NOMO-1 treated with DMSO at 0.1 percent for 48 hours (cell line): ENCODE measurements around the gene PHOSPHO1.

Source experiments
- DNase-seq: peaks from one replicate; lab custom pipeline; 2025; ENCODE audit not compliant: unreplicated experiment; lab: John Stamatoyannopoulos, UW

The PHOSPHO1 gene

DNA sequence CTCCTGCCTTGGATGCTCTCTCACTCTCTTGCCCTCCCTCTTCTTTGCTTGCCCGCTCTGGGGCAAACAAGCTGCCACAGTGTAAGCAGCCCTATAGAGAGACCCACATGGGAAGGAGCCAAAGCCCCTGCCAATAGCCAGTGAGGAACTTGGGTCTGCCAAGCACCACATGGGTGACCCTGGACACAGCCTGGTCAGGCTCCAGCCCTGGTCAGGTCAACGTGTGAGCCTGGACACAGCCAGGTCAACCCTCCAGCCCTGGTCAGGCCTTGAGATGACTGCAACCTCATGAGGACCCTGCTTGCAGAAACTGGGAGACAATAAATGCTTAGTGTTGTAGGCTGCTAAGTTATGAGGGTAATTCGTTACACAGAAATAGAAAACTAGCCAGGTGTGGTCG lies 14.3 kb upstream of the PHOSPHO1 start:
- DNase-seq = no peak

- no peak for DNase-seq
These were observed 12.2 kb upstream of the PHOSPHO1 start for GRCh38 chr17:49242813-49243212.

DNA sequence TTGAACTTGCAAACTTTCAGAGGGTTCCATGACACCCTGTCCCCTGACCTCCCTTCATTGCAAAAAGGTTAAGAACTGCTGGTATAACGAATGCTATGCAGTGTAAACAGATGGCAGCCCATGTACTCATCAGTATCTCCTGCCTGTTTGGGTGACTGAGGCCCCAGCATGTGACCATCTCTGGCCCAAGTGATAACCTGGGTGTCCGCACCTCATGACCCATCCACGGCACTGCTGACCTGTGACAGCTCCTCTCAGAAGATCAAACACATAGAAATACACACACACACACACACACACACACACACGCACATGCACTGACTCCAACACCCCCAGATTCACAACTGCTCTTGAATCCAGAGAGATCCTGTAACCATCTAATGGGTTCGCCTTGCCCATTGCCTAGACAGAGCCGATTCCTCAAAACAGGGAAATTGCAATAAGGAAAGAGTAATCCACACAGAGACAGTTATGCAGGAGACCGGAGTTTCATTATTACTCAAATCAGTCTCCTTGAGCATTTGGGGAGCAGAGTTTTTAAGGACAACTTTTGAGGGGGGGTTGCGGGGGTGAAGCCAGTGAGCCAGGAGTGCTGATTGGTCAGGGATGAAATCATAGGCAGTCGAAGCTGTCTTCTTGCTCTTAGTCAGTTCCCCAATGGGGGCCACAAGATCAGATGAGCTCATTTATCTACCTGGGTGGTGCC lies 11.3 kb upstream of the PHOSPHO1 start:
- DNase-seq = no peak

GRCh38 chr17:49241040-49241439 lies 10.5 kb upstream of the PHOSPHO1 start:
- no peak for DNase-seq

DNA sequence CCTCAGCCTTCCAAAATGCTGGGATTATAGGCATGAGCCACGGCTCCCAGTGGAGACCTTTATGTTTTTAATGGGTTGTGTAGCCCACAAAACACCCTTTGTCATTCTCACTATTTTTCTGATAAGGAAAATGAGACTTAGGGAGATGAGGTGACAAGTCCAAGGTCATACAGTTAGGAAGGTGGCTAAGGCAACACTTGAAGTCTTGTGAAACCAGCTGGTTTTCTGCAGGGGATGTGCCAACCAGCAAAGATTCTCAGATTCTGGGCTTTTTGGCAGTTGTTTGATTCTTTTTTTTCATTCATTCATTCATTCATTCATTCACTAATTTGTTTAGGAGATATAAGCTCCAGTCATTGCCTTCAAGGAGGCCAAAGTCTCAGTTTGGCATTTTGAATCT lies 10.0 kb upstream of the PHOSPHO1 start:
- DNase-seq = no peak

DNA sequence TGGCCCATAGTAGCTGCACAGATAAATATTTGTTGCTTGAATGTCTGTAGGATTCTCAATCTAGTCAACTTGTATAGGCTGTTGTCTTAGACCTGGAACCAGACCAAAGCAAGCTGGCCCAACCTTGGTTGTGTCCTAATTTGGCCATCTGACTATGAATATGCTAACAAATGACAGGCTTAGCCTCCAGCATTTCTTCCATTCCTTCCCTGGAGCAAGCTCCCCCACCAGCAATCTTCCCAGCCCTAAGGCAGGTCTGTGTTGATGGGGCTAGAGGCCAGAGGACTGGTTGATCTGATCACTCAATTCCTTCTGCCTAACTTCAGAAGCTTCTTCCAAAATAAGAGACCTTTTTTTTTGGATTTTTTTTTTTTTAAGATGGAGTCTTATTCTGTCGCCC lies 9.4 kb upstream of the PHOSPHO1 start:
- no peak for DNase-seq

- no peak for DNase-seq
These were observed 5.3 kb upstream of the PHOSPHO1 start for GRCh38 chr17:49235896-49236295.

DNA sequence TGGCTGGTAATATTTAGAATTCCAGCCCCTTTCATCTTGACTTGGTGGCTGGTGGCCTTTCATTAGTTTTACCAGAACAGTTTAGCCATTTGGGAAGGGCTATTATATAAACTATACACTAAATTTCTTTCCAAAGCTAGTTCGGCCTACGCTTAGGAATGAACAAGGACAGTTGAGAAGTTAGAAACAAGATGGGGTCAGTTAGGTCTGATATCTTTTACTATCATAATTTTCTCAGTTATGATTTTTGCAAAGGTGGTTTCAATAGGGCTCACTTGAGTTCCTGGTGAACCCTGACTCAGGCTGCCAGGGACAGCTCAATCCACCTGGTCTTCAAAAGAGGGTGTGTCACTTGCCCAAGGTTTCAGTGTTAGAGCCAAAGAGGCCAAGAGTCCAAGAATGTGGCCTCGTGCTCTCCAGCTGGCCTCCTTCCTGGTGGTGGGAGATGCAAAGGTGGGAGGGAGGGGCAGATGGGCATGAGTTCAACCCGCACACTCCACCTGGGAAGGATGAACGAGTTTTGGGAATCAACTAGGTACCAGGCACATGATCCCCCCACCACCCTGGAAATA lies 4.0 kb upstream of the PHOSPHO1 start:
- DNase-seq = no peak

DNA sequence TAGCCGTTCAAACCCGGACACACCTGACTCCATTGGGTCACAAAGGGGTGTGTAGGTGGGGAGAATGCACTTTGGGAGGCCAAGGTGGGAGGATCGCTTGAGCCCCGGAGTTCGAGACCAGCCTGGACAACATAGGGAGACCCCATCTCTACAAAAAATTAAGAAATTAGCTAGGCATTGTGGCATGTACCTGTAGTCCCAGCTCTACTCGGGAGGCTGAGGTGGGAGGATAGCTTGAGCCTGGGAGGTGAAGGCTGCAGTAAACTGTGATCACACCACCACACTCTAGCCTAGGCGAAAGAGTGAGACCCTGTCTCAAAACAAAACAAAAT lies 942 bp upstream of the PHOSPHO1 start:
- no peak for DNase-seq

GRCh38 chr17:49229805-49230600 lies 584 bp downstream of the PHOSPHO1 start:
- DNase-seq = no peak

- no peak for DNase-seq
These were observed 1.3 kb downstream of the PHOSPHO1 start for GRCh38 chr17:49229076-49229804.

- peak; percentile 63 for DNase-seq
These were observed 2.9 kb downstream of the PHOSPHO1 start for GRCh38 chr17:49227436-49228261.

DNA sequence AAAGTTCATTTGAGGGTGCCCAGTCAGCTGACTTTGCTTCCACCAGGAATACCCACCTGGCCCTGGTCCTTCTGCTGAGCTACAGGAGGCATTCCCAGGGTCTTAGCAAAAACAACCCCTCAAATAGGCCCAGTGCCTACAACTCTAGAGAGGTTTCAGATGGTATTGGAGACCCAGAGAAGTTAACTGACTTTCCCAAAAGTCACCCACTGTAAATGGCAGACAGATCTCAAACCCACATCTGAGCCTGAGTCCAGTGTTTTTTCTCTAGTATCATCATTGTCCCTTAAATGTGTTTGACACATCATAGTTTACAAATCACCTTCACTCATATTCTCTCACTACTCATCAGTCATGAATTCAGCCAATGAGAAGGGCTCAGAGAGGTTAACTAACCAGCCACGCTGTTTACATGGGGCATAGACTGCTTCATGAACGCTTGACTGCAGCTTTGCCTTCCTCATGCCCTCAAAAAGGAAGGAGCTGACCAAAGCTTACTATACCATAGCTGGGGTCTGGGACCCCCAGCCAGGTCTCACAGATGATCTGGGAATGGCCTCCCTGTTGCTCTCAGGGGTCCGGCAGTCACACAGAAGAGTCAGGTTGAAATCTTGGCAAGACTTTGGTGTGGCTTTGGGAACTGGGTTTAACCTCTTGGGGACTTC lies 3.7 kb downstream of the PHOSPHO1 start:
- DNase-seq = no peak

- DNase-seq = no peak
These were observed 4.9 kb downstream of the PHOSPHO1 start for GRCh38 chr17:49225554-49226236.

DNA sequence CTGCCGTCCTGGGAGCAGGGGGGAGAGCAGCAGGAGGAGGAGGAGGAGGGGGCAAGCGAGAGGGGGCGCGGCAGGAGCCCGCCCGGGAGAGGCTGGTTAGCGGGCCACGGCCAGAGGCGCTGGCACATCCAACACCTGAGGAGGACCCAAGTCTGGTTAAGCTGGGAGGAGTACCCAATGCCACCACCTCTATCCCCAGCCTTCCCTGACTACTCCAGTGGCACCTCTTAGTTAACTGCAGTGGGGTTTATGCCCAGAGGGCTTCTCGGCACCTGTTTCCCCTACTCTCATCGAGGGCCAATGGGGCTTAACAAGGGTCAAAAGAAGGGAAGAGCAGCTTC lies 5.6 kb downstream of the PHOSPHO1 start:
- DNase-seq = no peak

- no peak for DNase-seq
These were observed 6.2 kb downstream of the PHOSPHO1 start for GRCh38 chr17:49224198-49224996.

GRCh38 chr17:49223517-49224197 lies 6.9 kb downstream of the PHOSPHO1 start:
- DNase-seq = no peak

DNA sequence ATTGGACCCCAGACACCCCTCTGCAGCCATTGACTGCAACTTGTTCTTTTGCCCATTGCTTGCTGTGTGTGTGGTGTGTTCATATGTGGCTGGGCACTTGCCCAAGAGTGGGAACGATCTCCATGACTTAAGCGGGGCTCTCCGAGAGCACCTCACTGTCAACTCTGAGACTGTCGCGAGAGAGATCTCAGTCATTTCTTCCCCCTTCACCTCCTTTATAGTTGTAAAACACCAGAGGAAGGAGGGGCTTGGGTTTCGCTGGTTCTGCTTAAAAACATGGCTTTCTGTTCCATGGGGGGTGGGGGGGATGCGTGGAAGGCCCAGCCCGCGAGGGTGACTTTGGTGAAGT lies 7.4 kb downstream of the PHOSPHO1 start:
- DNase-seq = no peak

- no peak for DNase-seq
These were observed 10.6 kb downstream of the PHOSPHO1 start for GRCh38 chr17:49219987-49220386.
